Fibroblast of mammary gland (primary cell): ENCODE measurements around the gene LAD1.

Source experiments
- DNase-seq: peaks from one replicate; pipeline ENCODE4 v3.0.0-alpha.2; 2010; ENCODE audit warnings: low read depth
- H3K4me3 ChIP-seq: 2 replicates; pipeline ENCODE4 v1.5.1; 2011; ENCODE audit warnings: low read depth, mild to moderate bottlenecking, low read length, moderate library complexity; ENCODE audit not compliant: control insufficient read depth
- TF ChIP-seq, protein P1 (sequence below): conservative IDR thresholded peaks from 2 replicates; pipeline ENCODE4 v1.5.1; 2011; ENCODE audit warnings: low read depth, low read length, inconsistent platforms; ENCODE audit not compliant: control insufficient read depth, insufficient read depth

The LAD1 gene

DNA sequence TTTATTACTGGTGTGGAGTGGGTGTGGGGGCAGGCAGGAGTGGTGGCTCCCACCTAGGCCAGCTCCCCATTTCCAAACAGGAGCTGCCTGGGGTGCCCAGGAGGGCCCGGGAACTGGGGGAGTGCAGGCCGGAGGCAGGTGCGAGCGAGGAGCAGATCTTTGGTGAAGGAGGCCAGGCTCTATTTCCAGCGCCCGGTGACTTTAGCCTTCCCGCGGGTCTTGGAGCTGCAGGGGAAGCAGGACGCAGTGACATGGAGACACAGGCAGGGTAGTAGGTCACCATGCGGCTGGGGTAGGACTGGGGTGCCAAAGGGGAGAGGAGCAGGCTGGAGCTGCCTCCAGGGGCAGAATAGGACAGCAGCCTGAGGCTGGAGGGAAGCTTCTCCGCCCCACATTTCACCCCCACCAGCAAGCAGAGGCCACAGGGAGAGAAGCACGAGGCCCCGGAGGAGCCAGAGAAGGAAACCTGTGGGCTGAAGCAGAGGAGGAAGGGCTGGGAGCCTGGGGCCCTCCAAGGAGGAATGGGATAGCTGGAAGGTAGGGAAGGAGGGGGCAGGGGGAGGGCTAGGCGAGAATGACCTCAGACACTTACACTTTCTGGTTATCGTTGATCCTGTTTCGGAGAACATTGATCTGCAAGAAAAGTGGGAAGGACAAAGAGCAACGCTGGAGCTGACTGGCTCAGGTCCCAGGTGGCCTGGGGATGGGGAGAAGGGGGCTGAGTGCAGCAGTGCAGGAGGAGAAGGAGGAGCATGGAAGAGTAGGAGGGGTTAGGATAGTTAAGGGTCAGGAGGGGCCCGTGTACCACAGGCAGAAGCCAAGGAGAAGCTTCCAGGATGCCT, 39.9 kb downstream of the LAD1 start:
- H3K4me3 ChIP-seq: no peak overlapping the region
- no peak for DNase-seq
- TF ChIP-seq, protein P1, sequence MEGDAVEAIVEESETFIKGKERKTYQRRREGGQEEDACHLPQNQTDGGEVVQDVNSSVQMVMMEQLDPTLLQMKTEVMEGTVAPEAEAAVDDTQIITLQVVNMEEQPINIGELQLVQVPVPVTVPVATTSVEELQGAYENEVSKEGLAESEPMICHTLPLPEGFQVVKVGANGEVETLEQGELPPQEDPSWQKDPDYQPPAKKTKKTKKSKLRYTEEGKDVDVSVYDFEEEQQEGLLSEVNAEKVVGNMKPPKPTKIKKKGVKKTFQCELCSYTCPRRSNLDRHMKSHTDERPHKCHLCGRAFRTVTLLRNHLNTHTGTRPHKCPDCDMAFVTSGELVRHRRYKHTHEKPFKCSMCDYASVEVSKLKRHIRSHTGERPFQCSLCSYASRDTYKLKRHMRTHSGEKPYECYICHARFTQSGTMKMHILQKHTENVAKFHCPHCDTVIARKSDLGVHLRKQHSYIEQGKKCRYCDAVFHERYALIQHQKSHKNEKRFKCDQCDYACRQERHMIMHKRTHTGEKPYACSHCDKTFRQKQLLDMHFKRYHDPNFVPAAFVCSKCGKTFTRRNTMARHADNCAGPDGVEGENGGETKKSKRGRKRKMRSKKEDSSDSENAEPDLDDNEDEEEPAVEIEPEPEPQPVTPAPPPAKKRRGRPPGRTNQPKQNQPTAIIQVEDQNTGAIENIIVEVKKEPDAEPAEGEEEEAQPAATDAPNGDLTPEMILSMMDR: no peak

DNA sequence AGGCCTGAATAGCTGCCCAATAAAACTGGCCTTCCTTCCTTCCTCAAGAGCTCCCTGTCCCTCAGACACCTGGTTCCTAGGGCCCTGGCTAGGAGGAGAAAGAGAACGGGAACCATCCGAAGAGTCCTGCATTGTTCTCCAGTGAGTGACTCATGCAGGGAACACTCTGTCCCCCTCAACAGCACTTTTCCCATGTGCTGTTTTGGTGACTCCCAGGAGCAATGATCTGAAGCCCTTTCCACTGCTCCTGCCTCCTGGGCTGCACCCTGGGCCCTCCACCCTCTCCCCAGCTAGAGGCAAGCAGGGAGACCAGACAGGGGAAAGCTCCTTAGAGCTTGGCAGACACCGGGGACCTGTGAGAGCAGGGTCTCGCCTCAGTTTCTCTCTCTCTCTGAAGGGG, 40.5 kb downstream of the LAD1 start:
- TF ChIP-seq, protein P1: no peak
- DNase-seq: peak; percentile 12
- H3K4me3 ChIP-seq: no peak overlapping the region

DNA sequence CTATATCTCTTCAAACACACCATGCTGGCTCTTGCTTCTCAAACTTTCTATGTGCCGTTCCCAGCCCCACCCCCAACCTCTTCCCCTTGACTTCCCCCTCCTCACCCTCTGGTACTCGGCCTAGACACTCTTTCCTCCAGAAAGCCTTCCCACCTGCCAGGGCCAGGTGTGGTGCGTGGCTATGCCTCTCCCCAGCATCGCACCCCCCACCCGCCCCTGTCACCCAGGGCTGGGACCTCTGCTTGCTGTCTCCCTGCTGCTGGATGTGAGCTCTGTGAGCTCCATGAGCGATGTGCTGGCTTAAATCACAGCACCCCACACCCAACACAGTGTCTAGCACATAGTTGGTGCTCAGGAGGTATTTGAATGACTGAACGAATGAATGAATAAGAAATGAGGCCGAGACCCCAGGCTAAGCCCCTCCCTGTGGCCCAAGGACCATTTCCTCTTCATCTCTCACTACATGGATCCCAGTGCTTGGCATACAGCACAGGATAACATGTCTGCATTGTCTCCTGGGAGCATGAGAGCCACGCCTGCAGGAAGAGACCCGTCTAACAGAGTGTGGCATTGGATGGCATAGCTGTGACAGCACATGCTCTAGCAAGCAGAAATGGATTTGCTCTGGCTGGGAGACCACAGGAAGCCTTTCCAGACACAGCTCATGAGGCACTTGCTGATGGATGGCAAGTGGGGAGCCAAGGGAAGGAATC, 41.3 kb downstream of the LAD1 start:
- TF ChIP-seq, protein P1: no peak
- no peak for DNase-seq
- H3K4me3 ChIP-seq: no peak overlapping the region

DNA sequence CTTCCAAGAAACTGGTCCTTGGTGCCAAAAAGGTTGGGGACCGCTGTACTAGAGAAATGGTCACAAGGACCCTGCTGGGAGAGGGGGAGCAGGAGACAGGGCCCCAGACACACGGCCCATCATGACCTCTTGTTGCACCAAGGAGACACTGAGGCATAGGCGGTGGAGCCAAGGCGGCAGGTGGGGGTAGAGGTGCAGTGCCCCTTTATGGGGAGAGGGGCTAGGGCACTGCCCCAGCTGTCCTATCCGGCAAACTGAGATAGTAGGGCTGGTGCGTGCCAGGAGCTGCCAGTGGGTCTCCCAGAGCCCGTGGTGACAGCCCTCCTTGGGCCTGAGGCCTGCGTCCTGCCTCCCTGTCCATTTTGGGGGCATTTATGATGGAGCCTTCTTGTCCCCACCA, 41.9 kb downstream of the LAD1 start:
- TF ChIP-seq, protein P1: no peak
- H3K4me3 ChIP-seq: no peak overlapping the region
- no peak for DNase-seq

DNA sequence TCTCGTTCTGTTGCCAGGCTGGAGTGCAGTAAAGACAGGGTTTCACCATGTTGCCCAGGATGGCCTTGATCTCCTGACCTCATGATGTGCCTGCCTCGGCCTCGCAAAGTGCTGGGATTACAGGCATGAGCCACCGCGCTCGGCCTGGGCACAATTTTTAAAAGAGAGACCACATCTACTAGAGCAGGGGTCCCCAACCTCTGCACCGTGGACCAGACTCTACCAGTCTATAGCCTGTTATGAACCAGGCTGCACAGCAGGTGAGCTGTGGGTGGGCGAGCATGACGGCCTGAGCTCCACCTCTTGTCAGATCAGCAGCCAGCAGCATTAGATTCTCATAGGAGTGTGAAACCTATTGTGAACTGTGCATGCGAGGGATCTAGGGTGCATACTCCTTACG, 42.4 kb downstream of the LAD1 start:
- TF ChIP-seq, protein P1: no peak
- no peak for DNase-seq
- no peak overlapping the region for H3K4me3 ChIP-seq

DNA sequence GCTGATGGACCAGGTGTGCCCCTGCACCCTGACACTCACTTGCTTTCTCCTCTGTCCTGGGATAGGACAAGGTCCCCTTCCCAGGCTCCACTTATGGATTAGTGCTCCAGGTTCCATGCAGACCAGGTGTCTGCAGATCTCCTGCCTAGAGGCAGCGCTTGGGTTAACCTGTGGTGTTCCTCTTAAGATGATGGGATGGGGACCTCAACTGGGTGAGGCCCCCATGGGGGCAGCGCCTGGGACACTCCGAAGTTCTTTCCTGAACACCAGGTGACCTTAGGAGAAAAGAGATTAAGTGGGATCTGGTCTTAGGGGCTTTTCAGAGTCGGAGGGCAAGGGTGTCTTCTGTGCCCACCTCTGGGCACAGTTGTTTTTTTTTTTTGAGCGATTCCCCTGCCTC, 42.9 kb downstream of the LAD1 start:
- TF ChIP-seq, protein P1: no peak
- no peak overlapping the region for H3K4me3 ChIP-seq
- no peak for DNase-seq
